Prostate gland (tissue), 2 donors: Measurements from ENCODE around the gene RXRA. TPM values are rescaled to one million over a fixed set of nuclear protein-coding genes. Genes with fewer than 3 reads are reported as not detected.

ENCODE experiments used
- DNase-seq: peaks from one replicate; pipeline ENCODE4 v3.0.0-alpha.2; 2019; ENCODE audit warnings: low spot score
- H3K27ac ChIP-seq, 2 donors: fragments of 200-600 bp; sonication (generic); 2 replicates each; pipeline ENCODE4 v1.5.1; 2017 to 2019
- H3K27me3 ChIP-seq: fragments of 200-600 bp; sonication (generic); replicated peaks from 2 replicates; pipeline ENCODE4 v1.5.1; 2019; ENCODE audit not compliant: insufficient read depth
- H3K36me3 ChIP-seq, 2 donors: fragments of 200-600 bp; sonication (generic); 1 replicate in 1 of 2; 2 replicates in 1 of 2; pipeline versions ENCODE4 v1.5.1 to v1.8.1; 2017 to 2019
- H3K4me1 ChIP-seq: fragments of 200-600 bp; sonication (generic); replicated peaks from 2 replicates; pipeline ENCODE4 v1.5.1; 2019
- H3K4me3 ChIP-seq, 2 donors: fragments of 200-600 bp; sonication (generic); 2 replicates each; pipeline ENCODE4 v1.5.1; 2017 to 2019
- H3K9me3 ChIP-seq: fragments of 200-600 bp; sonication (generic); 2 replicates; pipeline ENCODE4 v1.5.1; 2017
- CTCF ChIP-seq, 4 experiments: fragments of 200-600 bp in 2 of 4; fragments of 450-650 bp in 2 of 4; sonication (generic) in 2 of 4; IDR thresholded peaks; 1 replicate in 3 of 4; 2 replicates in 1 of 4; pipeline ENCODE4 v1.5.1; 2016 to 2019; ENCODE audit warnings: antibody characterized with exemption in 4 of 4, mild to moderate bottlenecking in 2 of 4, moderate library complexity in 2 of 4
- POLR2A ChIP-seq: fragments of 450-650 bp; IDR thresholded peaks from one replicate; pipeline ENCODE4 v1.6.1; 2016; ENCODE audit warnings: antibody characterized with exemption, mild to moderate bottlenecking
- POLR2AphosphoS5 ChIP-seq: sonication (generic); formaldehyde crosslinking; IDR thresholded peaks from one replicate; pipeline ENCODE4 v1.6.1; 2017; ENCODE audit warnings: antibody characterized with exemption
- WGBS: methylation state at CpG from one replicate; pipeline ENCODE4 v1.1.5; 2018; 5-methylcytosine and 5-hydroxymethylcytosine counted together
- intact Hi-C: fragments of 100-400 bp; cut with DNase I; formaldehyde crosslinking; loops from one replicate; pipeline ENCODE4 v1.14.2; 2022
- total RNA-seq, 2 donors: library from RNA; depleted of rRNA; stranded (reverse); fragments of >200 nt; gene quantifications; one replicate each; pipeline ENCODE4 v1.1.0, GENCODE V29; 2016

The RXRA gene
- total RNA-seq, 2 donors from 2014 or later, result 69.5 to 84.1 TPM

GRCh38 chr9:134352247-134352933, 26.1 kb downstream of the RXRA start:
- intact Hi-C loops, result no loop called here
- no peak for TF ChIP-seq POLR2A
- TF ChIP-seq CTCF (IDR thresholded peaks at IDR 0.05), result no peak
- TF ChIP-seq POLR2AphosphoS5, result no peak
- WGBS, result 72% methylated on average over 15 of the region's 18 CpGs
- H3K27ac ChIP-seq, result no peak overlapping the region
- H3K36me3 ChIP-seq, result no peaks in the 10 kb centered on the region
- no peaks in the 10 kb centered on the region for H3K9me3 ChIP-seq
- H3K27me3 ChIP-seq, result no peaks in the 10 kb centered on the region
- H3K4me3 ChIP-seq, result no peak overlapping the region
- H3K4me1 ChIP-seq, result peaks cover 47% of the 10 kb centered on the region
- no peak for DNase-seq

DNA sequence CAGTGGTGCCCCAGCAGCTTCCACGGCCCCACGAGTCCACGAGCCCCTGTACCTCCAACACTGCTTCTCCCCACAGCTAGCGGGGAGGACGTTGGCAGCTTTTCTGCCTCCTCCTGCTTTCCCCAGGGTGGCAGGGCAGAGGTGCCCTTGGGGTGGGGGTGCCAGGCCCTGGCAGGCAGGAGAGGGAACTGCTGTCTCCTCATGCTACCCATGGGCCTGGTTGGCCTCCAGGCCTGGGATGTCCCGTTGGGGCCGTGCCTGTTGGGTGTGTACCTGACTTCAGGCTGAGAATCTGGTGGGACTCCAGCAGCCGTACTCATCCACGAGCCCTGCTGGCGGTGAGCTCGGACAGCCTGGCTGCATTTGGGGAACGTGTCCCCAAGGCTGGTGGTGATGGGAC, 27.3 kb downstream of the RXRA start:
- no peak overlapping the region for H3K4me3 ChIP-seq
- 78% methylated on average over 12 of the region's 12 CpGs for WGBS
- no peaks in the 10 kb centered on the region for H3K27me3 ChIP-seq
- H3K4me1 ChIP-seq, result peaks cover 59% of the 10 kb centered on the region
- H3K9me3 ChIP-seq, result no peaks in the 10 kb centered on the region
- intact Hi-C loops, result no loop called here
- no peak for DNase-seq
- no peaks in the 10 kb centered on the region for H3K36me3 ChIP-seq
- peak overlapping the region in 1 of 2 donors; percentile 86 for H3K27ac ChIP-seq
- TF ChIP-seq POLR2AphosphoS5, result no peak
- no peak for TF ChIP-seq POLR2A
- TF ChIP-seq CTCF (IDR thresholded peaks at IDR 0.05), result no peak

DNA sequence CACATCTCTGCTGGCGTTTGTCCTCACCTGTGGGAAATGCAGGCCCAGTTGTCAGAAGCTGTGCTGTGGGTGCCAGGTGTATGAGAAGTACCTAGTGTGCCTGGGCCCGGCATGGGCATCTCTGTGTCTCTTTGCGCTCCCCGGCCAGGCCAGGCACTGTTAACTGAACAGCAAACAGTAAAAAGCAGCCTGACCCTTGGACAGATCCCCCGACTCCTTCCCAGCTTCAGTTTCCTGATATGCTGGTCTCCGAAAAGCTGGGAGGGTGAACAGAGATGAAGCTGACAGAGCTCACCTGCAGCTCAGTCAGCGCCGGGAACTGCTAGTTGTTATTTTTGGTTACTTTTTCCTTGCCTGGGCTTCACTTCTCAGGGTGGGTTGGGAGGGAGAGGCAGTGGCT, 28.9 kb downstream of the RXRA start:
- DNase-seq, result no peak
- Histone ChIP-seq H3K36me3 (no peaks in the 10 kb centered on the region), H3K27ac (peak overlapping the region; percentile 78 to 86), H3K9me3 (no peaks in the 10 kb centered on the region), H3K4me3 (no peak overlapping the region), H3K4me1 (peaks cover 75% of the 10 kb centered on the region), H3K27me3 (no peaks in the 10 kb centered on the region)
- 51% methylated on average over 8 of the region's 8 CpGs for WGBS
- TF ChIP-seq CTCF (IDR thresholded peaks at IDR 0.05) (no peak), POLR2AphosphoS5 (no peak), POLR2A (no peak)
- intact Hi-C loops, result no loop called here

GRCh38 chr9:134355561-134356279, 29.5 kb downstream of the RXRA start:
- peak; percentile 41 for TF ChIP-seq POLR2AphosphoS5
- TF ChIP-seq POLR2A, result no peak
- no peaks in the 10 kb centered on the region for H3K27me3 ChIP-seq
- H3K4me1 ChIP-seq, result peaks cover 80% of the 10 kb centered on the region
- H3K36me3 ChIP-seq, result no peaks in the 10 kb centered on the region
- no peak overlapping the region for H3K4me3 ChIP-seq
- 62% methylated on average over 15 of the region's 15 CpGs for WGBS
- DNase-seq, result peak; percentile 82
- peak overlapping the region; percentile 78 to 86 for H3K27ac ChIP-seq
- no peaks in the 10 kb centered on the region for H3K9me3 ChIP-seq
- intact Hi-C loops, result no loop called here

- no peaks in the 10 kb centered on the region for H3K27me3 ChIP-seq
- H3K4me1 ChIP-seq, result peaks cover 90% of the 10 kb centered on the region
- intact Hi-C loops, result no loop called here
- no peaks in the 10 kb centered on the region for H3K36me3 ChIP-seq
- H3K4me3 ChIP-seq, result no peak overlapping the region
- peak; percentile 93 for DNase-seq
- H3K27ac ChIP-seq, result peak overlapping the region; percentile 78 to 86
- WGBS, result 55% methylated on average over 27 of the region's 29 CpGs
- H3K9me3 ChIP-seq, result no peaks in the 10 kb centered on the region
- peak; percentile 87 for TF ChIP-seq POLR2AphosphoS5
- no peak for TF ChIP-seq POLR2A
- no peak for TF ChIP-seq CTCF (IDR thresholded peaks at IDR 0.05)
Observed at GRCh38 chr9:134356496-134357470, 30.5 kb downstream of the RXRA start.
